NCI-H187 treated with DMSO at 0.1 percent for 48 hours (cell line): Measurements from ENCODE around the gene LRRC3B.

Experiments
- DNase-seq: peaks from one replicate; lab custom pipeline; 2025; lab: John Stamatoyannopoulos, UW

The LRRC3B gene

DNA sequence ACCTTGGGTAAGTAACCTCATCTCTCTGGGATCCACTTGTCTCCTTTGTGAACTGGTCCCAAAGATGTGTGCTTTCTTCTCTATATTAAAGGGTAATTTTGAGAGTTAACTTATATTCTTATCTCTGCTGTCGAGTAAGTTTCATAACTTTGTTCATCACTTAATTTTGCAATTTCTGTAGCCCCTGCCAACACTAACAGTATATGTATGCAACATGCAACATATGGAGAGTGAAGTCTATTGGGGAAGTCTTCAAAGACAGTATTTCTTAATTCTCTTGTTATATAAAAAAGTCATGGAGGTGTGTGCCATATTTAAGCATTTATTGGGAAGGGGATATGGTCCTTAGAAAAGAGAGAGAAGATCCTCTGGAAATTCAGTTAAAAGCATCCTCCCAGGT lies 85.9 kb downstream of the LRRC3B start:
- no peak for DNase-seq

DNA sequence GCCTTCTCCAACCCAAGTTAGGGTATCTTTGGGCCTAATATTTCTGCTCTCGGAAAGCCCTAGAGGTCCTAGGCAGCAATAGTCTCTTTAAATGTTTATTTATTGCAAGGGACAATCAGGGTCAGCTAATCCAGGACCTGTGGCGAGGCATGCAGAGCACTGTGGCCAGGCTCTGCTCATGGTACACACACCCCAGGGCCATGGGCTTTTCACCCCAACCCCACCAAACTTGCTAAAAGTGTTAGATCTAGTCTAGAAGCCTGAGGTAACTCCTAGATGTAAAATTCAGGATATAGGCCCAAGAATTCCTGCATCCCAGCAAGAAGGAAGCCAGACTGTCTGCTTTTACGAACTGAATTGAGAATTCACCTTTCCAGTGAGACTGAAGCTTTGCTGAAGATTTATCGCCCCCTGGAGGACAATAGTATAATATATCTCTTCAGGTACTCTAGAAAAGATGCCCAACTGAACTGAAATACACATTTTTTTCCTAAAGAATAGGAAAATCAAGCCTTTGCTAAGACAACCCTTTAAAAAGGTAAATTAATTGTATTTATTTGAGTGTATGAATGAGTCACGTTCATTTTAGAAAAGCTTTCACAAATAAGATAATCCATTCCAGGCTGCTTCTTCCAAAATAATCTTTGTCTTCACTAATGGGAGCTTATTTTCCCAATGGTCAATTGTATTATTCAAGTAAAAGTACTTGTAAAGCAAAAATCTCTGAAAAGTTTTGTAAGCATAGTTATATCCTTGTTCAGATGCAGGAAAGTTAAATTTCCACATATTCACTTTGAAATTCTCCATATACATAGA lies 89.8 kb downstream of the LRRC3B start:
- DNase-seq, result no peak

DNA sequence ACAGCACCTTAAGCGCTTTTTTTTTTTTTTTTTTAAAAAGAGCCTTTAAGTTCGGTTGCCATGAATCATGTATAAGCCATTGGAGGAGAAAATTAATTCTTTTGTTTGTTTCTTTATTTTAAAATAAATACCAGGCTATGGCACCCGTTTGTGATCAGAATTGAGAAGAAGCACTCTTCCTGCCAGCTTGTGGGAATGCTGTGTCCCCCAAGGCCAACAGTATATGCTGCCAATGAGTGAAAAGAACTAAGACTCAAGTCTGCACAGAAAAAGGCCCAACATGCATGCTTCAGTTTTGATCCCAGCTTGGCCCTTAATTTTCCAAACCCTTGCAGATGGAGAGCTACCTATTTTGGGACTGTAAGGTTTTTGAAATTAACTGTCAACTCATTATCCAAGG lies 90.5 kb downstream of the LRRC3B start:
- DNase-seq, result no peak

DNA sequence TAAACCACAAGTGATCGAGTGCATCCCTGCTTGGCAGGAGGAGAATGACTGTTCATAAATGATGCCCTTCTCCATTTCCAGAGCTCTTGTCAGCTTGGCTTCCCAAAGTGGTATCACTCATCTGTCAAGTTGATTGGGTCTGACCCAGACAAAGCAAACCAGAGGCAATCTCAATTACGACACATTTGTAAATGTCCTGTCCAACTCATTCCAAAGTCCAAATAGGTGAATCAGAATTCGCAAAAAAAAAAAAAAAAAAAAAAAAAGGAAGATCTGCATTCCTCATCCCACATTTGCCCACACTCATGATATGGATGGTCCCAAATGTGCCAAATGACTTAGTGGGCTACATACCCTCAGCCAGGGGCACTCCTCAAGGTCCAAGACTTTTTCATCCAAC lies 91.9 kb downstream of the LRRC3B start:
- DNase-seq, result no peak

DNA sequence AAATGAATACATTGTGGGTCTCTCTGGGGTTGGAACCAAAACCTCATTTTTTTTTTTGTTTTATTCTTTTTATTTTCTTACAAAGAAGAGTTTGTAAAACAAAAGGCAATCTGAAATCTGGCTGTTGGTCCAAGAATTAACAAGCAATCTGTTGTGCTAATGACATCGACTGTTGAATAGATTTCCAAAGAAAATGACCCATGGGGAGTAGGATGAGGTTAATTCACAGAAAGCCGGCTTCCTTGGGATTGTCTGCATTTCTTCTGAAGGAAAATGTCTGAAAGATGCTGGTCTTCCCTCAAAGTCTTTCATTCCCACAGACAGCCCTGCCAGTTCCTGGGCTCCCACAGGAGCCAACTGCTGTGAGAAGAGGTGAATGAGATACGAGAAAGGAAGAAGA lies 92.9 kb downstream of the LRRC3B start:
- DNase-seq, result no peak

DNA sequence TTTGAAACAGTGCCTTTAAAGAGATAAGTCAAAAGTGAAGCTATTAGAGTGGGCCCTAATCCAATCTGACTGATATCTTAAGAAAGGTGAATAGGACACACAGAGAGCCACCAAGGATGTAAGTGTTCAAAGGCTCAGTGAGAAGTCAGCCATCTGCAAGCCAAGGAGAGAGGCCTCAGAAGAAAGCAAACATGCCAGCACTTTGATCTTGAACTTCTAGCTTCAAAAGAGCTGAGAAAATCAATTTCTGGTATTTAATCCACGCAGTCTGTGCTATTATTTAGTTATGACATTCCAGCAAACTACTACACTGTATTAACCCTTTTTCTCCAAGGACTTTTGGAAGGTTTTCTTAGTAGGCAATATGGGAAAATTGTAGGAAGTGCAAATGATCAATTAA lies 95.7 kb downstream of the LRRC3B start:
- DNase-seq, result no peak

DNA sequence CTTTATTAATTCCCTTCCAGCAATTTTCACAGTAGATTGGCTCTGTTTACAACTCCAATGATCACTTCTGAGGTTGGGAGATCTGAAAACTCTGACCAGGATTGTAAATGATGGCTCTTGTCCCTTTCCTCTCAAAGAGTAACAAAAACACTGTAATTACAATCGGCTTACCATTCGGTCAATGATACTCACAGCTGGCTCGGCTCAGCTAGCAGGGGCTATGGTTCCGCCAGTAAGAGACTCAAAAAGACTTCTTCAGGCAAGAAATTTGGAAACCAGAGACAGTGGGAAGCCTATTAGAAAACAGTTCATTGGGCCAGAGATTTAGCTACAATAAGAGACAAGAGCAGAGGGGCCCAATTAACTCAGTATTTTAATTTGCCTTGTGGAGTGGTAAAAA lies 96.6 kb downstream of the LRRC3B start:
- no peak for DNase-seq

DNA sequence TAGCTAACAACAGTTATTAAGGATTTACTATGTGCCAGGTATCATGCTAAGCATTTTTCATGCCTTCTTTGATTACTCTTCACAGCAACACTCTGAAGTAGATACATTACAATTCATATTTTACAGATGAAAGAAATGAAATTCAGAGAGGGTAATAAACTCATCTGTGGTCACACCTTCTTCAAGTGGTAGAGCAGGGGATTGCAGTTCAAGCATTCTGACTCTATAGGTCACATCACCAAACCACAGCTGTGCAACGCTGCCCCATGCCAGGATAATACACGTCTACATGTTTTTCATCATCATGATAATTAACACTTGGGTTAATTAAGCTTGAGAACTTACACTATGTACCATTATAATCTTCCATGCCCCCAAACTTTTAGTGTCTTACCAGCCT lies 98.5 kb downstream of the LRRC3B start:
- DNase-seq, result no peak

DNA sequence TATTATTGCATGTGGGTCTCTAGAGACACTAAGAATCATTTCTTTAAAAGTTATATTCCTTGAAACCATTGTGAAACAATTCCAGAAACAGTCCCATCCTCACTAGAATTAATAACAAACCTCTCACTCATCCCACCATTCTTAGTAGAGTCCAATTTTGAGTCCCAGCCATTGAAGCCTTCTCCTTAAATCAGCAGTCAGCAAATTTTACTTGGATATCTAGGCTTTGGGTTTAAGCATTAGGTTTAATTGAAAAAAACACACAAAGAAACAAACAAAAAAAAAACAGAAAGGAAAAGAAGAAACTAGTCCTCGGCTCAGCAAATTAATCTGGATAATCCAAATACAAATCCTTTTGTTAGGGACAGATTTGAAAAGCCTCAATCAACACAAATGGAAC lies 109.3 kb downstream of the LRRC3B start:
- DNase-seq, result no peak

DNA sequence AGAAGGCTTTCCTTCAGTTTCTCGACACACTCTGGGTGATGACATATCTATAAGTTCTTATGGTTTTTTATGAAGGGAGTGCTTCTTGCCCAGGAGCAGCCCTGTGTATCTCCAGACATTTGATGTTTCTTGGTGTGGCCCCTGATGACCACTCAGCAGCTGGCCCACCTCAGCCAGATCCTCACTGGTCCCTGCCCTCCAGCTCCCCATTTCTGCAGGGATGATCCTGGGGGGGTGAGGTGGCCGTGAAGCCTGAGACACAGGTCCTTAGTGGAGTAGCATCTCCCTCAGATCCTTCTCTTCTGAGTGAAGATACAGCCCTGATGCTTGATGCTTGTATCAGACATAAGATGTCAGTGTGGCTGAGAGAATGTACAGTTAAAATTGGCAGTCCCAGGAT lies 127.7 kb downstream of the LRRC3B start:
- DNase-seq, result no peak

DNA sequence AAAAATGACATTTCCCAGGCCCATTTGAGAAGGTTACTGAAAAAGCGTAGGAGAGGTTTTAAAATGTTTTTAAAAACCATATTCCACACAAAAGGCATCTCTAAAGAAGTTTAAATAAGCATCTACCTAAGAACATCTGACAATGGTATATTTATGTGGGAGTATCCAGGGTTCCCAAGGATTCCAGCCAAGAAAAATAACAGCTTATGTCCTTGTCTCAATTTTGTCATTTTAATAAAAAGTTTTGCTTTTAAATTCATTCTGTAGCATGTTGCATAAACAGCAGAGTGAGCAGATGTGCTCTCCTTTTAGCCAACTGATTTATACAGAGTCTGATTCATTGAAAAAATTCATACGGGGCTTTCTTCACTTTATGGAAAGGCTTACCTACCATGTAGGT lies 129.9 kb downstream of the LRRC3B start:
- no peak for DNase-seq

DNA sequence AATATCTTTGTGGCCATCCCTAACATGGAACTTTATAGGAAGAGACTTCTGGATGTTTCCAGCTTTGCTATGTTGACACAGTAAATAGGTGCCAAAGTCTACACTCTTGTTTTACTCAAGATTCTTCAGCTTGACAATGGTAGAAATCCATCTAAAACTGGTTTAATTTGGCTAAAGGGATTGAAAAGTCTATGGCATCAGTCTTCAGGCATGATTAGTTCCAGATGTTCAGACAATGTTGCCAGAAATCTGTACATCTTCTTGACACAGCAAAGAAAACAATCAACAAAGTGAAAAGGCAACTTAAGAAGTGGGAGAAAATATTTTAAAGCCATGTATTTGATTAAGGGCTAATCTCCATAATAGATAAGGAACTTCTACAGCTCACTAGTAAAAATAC lies 130.5 kb downstream of the LRRC3B start:
- DNase-seq, result no peak

DNA sequence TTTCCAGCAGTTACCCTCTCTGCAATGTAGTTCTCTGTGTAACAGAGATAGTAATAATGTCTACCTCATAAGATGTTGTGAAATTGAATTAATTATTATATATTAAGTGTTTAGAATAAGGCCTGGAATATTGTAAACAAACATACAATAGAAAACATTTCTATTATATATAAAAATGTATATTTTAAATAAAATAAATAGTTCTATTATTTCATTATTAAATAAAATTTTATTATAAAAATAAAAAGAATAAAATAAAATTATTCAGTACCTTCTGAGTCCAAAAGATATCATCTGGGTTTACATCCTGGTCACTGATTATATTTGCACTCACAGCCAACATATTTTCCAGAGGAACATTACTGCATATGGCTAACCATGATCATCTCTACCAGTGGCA lies 135.4 kb downstream of the LRRC3B start:
- no peak for DNase-seq
